DOHH2 (cell line): ENCODE measurements around the gene KCNG4.
A peak's percentile ranks its signal among the peaks of the same experiment; 100 is the strongest.

ENCODE experiments used
- H3F3A ChIP-seq: fragments of 200-600 bp; sonication (generic), shearing (Covaris generic); 2 replicates; pipeline ENCODE4 v1.6.0; 2016; ENCODE audit warnings: antibody characterized with exemption, mild to moderate bottlenecking; ENCODE audit not compliant: control insufficient read depth, insufficient read depth
- H3K27ac ChIP-seq: fragments of 200-600 bp; sonication (generic); 2 replicates; pipeline ENCODE4 v1.5.1; 2014; ENCODE audit warnings: low read depth, mild to moderate bottlenecking, low read length, moderate library complexity
- H3K27me3 ChIP-seq: fragments of 200-600 bp; sonication (generic); 2 replicates; pipeline ENCODE4 v1.6.1; 2014; ENCODE audit warnings: mild to moderate bottlenecking, low read length, mixed read lengths; ENCODE audit not compliant: control insufficient read depth
- H3K36me3 ChIP-seq: fragments of 200-600 bp; sonication (generic); 2 replicates; pipeline ENCODE4 v1.6.1; 2014; ENCODE audit warnings: mild to moderate bottlenecking, low read length, moderate library complexity, mixed read lengths; ENCODE audit not compliant: control insufficient read depth
- H3K4me1 ChIP-seq: fragments of 200-600 bp; sonication (generic); 2 replicates; pipeline ENCODE4 v1.6.1; 2014; ENCODE audit warnings: mild to moderate bottlenecking, low read length, mixed read lengths; ENCODE audit not compliant: control insufficient read depth
- H3K4me2 ChIP-seq: fragments of 200-600 bp; sonication (generic); 2 replicates; pipeline ENCODE4 v1.6.0; 2014; ENCODE audit warnings: mild to moderate bottlenecking, low read length, moderate library complexity
- H3K4me3 ChIP-seq: fragments of 200-600 bp; sonication (generic); 2 replicates; pipeline ENCODE4 v1.5.1; 2014; ENCODE audit warnings: mild to moderate bottlenecking, low read length, mixed read lengths
- H3K79me2 ChIP-seq: fragments of 200-600 bp; sonication (generic); 2 replicates; pipeline ENCODE4 v1.6.1; 2014; ENCODE audit warnings: mild to moderate bottlenecking, low read length, mixed read lengths; ENCODE audit not compliant: control insufficient read depth
- H3K9me2 ChIP-seq: fragments of 200-600 bp; sonication (generic); replicated peaks from 2 replicates; pipeline ENCODE4 v1.6.1; 2014; ENCODE audit warnings: mild to moderate bottlenecking, low read length, mixed read lengths; ENCODE audit not compliant: control insufficient read depth
- H3K9me3 ChIP-seq: fragments of 200-600 bp; sonication (generic); 2 replicates; pipeline ENCODE4 v1.6.1; 2014; ENCODE audit warnings: antibody characterized with exemption, low read length, mixed read lengths; ENCODE audit not compliant: control insufficient read depth, insufficient read depth
- H4K20me1 ChIP-seq: fragments of 200-600 bp; sonication (generic); 2 replicates; pipeline ENCODE4 v1.6.0; 2014; ENCODE audit warnings: low read depth, mild to moderate bottlenecking, antibody characterized with exemption, low read length, moderate library complexity; ENCODE audit not compliant: control insufficient read depth, insufficient read depth
- EZH2phosphoT487 ChIP-seq: fragments of 200-600 bp; sonication (generic); IDR thresholded peaks from 2 replicates; pipeline ENCODE4 v1.6.1; 2017; ENCODE audit warnings: borderline replicate concordance, mild to moderate bottlenecking, antibody characterized with exemption, low read length, moderate library complexity, mixed read lengths
- TF ChIP-seq, protein P1 (sequence below): fragments of 200-600 bp; sonication (generic); IDR thresholded peaks from one replicate; pipeline ENCODE4 v1.5.1; 2014; ENCODE audit warnings: antibody characterized with exemption, mild to moderate bottlenecking, low read depth, low read length; ENCODE audit not compliant: poor library complexity, severe bottlenecking

Gene KCNG4

DNA sequence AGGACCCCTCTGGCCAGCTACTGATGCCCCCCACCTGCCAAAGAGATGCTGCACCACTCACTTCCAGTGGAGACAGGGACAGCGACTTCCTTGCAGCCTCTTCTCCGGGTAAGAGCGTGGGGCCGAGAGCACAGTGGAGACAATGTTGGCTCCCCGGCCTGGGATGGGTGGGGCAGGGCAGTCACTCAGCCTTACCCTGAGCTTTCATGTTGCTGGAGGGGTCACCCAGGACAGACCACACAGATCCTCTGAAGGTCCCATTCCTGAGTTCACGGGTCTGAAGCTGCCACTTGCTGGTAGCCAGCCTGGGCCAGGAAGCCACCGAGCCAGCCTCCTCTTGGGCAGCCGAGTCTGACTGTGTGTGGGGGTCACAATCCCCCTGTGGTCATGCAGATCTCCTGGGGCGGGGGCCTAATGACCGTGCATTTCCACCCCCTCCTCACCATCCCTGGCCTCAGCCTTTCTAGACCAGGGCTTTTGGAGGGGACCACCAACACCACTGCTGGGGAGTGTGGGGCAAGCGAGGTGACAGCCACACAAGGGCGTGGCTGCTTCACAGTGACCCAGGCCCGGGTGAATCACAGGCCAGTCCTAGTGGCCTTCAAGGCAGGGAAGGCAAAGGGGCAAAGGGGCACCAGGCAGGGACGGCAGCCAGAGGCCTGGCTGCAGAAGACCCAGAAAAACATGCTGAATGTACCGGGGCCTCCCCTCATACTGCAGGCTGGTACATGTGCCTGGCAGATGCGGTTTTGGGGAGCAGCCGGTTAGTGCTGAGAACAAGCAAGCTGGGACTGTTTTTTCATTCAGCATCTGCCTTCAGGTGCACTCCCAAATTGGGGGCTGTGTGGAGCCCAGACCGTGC is 63.4 kb downstream of the KCNG4 start:
- Histone ChIP-seq H4K20me1 (no peaks in the 10 kb centered on the region), H3K27me3 (no peaks in the 10 kb centered on the region), H3K79me2 (no peaks in the 10 kb centered on the region), H3K4me1 (no peaks in the 10 kb centered on the region), H3K9me3 (no peaks in the 10 kb centered on the region), H3K36me3 (peaks cover 30% of the 10 kb centered on the region), H3F3A (no peaks in the 10 kb centered on the region), H3K27ac (no peak overlapping the region), H3K9me2 (no peaks in the 10 kb centered on the region), H3K4me3 (no peak overlapping the region), H3K4me2 (no peak overlapping the region)
- no peak for TF ChIP-seq EZH2phosphoT487

DNA sequence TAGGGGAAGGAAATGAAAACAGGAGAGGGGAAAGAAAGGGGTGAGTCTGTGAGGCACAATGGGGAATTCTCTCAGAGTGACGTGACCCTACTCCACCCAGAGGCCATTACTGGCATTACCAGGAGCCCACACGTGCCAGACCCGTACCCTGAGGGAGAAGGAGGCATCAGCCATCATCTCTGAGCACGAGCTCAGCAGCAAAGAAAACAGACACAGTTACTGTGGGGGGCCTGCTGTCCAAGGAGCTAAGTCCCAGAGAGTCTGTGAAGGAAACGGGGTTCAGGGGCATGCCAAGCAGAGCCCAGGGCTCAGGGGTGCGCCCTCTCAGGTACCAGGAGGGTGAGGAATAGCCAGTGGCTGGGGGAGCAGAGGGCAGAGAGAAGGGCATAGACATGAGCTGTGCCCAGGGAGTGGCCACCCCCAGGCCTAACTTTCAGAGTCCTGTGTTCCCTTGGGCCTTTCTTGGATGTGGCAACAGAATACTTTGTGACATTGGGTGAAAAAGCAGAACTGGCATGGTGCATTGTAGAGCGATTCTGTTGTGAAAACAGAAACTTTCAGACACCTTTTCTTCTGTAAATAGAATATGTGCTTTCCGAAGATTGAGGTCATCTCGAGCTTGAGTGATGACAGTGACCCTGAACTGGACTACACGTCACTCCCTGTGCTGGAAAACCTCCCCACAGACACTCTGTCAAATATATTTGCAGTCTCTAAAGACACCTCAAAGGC is 64.3 kb downstream of the KCNG4 start:
- Histone ChIP-seq H3K4me1 (no peaks in the 10 kb centered on the region), H3K4me2 (no peak overlapping the region), H3K79me2 (no peaks in the 10 kb centered on the region), H3K9me3 (no peaks in the 10 kb centered on the region), H3K4me3 (no peak overlapping the region), H3K9me2 (no peaks in the 10 kb centered on the region), H3K27me3 (no peaks in the 10 kb centered on the region), H3K27ac (no peak overlapping the region), H4K20me1 (no peaks in the 10 kb centered on the region), H3F3A (no peaks in the 10 kb centered on the region), H3K36me3 (peaks cover 23% of the 10 kb centered on the region)
- no peak for TF ChIP-seq EZH2phosphoT487
- TF ChIP-seq, protein P1, sequence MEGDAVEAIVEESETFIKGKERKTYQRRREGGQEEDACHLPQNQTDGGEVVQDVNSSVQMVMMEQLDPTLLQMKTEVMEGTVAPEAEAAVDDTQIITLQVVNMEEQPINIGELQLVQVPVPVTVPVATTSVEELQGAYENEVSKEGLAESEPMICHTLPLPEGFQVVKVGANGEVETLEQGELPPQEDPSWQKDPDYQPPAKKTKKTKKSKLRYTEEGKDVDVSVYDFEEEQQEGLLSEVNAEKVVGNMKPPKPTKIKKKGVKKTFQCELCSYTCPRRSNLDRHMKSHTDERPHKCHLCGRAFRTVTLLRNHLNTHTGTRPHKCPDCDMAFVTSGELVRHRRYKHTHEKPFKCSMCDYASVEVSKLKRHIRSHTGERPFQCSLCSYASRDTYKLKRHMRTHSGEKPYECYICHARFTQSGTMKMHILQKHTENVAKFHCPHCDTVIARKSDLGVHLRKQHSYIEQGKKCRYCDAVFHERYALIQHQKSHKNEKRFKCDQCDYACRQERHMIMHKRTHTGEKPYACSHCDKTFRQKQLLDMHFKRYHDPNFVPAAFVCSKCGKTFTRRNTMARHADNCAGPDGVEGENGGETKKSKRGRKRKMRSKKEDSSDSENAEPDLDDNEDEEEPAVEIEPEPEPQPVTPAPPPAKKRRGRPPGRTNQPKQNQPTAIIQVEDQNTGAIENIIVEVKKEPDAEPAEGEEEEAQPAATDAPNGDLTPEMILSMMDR: peak; percentile 59

DNA sequence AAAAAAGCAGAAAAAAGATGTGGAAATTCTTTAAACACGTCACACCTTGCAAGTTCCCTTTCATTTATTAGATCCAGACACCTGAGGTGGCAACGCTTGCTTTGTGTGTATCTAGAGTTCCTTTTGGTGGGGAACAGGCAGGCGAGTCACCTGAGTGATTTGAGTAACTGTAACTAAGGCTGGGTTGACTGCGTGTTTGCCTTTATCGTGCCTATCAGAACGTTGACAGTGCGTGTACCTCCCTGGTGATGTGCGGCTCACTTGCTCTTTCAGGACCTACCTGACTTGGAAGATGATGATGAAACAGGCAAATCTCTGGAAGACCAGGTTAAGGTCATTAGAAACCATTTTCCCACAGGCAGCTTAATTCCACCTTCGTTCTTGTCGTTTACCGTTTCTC is 65.4 kb downstream of the KCNG4 start:
- Histone ChIP-seq H3K9me2 (no peaks in the 10 kb centered on the region), H3K4me1 (no peaks in the 10 kb centered on the region), H3K4me3 (no peak overlapping the region), H3K9me3 (no peaks in the 10 kb centered on the region), H3F3A (no peaks in the 10 kb centered on the region), H3K4me2 (no peak overlapping the region), H3K27me3 (no peaks in the 10 kb centered on the region), H3K79me2 (no peaks in the 10 kb centered on the region), H4K20me1 (no peaks in the 10 kb centered on the region), H3K36me3 (peaks cover 14% of the 10 kb centered on the region; the same call in 1 of the 2 replicates), H3K27ac (no peak overlapping the region)
- TF ChIP-seq, protein P1: no peak
- no peak for TF ChIP-seq EZH2phosphoT487
